ENCODE data around the gene RAB1B.

- no peak for TF ChIP-seq EZH2 (IDR thresholded peaks at IDR 0.05; ENCODE audit: low read length, unreplicated experiment)
- no peak for TF ChIP-seq CTCF (conservative IDR thresholded peaks at IDR 0.05; ENCODE audit: low read depth, low read length)
These were observed 55.2 kb downstream of the RAB1B start for GRCh38 chr11:66323684-66324083.

Measured in PC-3 (cell line).